Astrocyte of the cerebellum (primary cell): ENCODE measurements around the gene CTAG1B.
"Not testable (repeated sequence)": the region's sequence is repeated elsewhere in the genome, so short reads cannot be mapped to it uniquely, and the experiment has no call there.

Experiments used
- DNase-seq: peaks from one replicate; pipeline ENCODE4 v3.0.0-alpha.2; 2011; ENCODE audit warnings: low read depth
- H3K4me3 ChIP-seq: 2 replicates; pipeline ENCODE4 v1.5.1; 2011; ENCODE audit warnings: mild to moderate bottlenecking, low read depth, low read length, moderate library complexity
- CTCF ChIP-seq: IDR thresholded peaks from 2 replicates; pipeline ENCODE4 v1.5.1; 2012; ENCODE audit warnings: low read length, low read depth, moderate library complexity, mild to moderate bottlenecking; ENCODE audit errors: missing control alignments
- in situ Hi-C: cut with HindIII; loops from 2 replicates; pipeline ENCODE4 v1.10.0; 2017; ENCODE audit warnings: low sequenced_read_pairs

Gene CTAG1B

DNA sequence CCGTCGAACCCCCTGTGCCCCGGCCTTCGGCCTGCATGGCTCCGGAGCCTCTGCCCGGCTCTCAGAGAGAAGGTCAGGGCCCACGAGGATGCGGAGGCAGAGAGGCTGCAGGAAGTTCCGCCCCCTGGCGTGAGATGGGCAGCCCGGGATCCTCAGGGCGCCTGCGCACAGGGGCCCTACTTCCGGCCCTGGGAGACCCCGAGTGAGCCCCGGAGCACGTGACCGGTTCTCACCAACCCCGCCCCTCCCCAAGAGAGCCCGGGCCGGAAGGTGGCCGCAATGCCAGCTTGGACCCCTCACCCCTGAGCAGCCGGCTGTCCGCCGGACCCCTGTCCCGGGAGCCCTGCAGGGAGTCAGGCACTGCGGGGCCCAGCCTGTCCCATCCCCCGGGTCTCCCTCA, at the start of gene CTAG1B:
Gene CTAG1B (minus strand): TSS at position 101 of the 400 bp plus-strand sequence. CDS start 64 bp downstream, at position 37.
- H3K4me3 ChIP-seq, in situ Hi-C loops, DNase-seq: not testable (repeated sequence)

DNA sequence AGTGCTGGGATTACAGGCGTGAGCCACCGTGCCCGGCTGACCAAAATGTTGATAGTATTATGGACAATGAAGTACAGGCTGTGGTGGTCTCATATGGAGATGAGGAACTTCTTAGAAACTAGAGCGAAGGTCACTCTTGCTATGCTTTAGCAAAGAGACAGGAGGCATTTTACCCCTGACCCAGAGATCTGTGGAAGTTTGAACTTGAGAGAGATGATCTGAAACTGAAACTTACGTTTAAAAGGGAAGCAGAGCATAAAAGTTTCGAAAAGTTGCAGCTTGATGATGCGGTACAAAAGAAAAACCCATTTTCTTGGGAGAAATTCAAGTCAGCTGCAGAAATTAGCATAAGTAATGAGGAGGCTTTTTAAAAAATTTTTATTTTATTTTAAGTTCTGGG, 42.8 kb upstream of the CTAG1B start:
- TF ChIP-seq CTCF, result no peak
- DNase-seq, result no peak
- in situ Hi-C loops, result no loop called here
- no peak overlapping the region for H3K4me3 ChIP-seq

DNA sequence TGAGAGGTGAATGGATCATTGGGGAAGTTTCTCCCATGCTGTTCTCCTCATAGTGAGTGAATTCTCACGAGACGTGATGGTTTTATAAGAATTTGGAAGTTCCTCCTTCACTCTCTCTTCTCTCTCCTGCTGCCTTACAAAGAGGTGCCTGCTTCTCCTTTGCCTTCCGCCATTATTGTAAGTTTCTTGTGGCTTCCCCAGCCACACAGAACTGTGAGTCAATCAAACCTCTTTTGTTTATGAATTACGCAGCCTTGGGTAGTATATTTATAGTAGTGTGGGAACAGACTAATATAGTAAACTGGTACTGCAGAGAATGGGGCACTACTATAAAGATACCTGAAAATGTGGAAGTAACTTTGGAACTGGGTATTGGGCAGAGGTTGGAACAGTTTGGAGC, 42.1 kb upstream of the CTAG1B start:
- no peak overlapping the region for H3K4me3 ChIP-seq
- DNase-seq, result no peak
- TF ChIP-seq CTCF, result no peak
- in situ Hi-C loops, result no loop called here

GRCh38 chrX:154660541-154660940, 41.5 kb upstream of the CTAG1B start:
- DNase-seq, result no peak
- TF ChIP-seq CTCF, result no peak
- no peak overlapping the region for H3K4me3 ChIP-seq
- in situ Hi-C loops, result no loop called here

DNA sequence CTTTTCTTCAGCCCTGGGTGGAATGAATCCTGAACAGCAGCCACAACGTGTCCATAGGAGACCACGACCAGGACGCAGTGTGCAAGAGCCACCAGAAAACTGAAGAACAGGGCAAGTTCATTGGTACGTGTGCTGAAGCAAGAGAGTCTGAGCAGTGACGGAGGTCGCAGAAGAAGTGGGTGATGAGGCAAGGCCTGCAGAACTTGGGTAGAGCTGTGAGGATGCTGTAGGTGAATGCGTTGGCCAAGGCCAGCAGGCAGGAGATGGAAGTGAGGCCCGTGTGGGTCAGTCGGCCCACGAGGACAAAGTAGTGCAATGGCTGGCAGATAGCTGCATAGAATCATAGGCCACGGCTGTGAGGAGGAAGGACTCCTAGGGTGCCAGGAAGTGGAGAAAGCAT, 39.9 kb upstream of the CTAG1B start:
- no peak overlapping the region for H3K4me3 ChIP-seq
- no peak for TF ChIP-seq CTCF
- DNase-seq, result no peak
- in situ Hi-C loops, result no loop called here

- in situ Hi-C loops, result no loop called here
- TF ChIP-seq CTCF, result no peak
- DNase-seq, result no peak
- H3K4me3 ChIP-seq, result no peak overlapping the region
These were observed 39.1 kb upstream of the CTAG1B start for GRCh38 chrX:154658187-154658586.

- TF ChIP-seq CTCF, result no peak
- no peak overlapping the region for H3K4me3 ChIP-seq
- in situ Hi-C loops, result no loop called here
- DNase-seq, result no peak
These were observed 38.2 kb upstream of the CTAG1B start for GRCh38 chrX:154657226-154657805.
